H1 (cell line): ENCODE data around the gene PET100. TPM values are rescaled to one million over a fixed set of nuclear protein-coding genes. Genes with fewer than 3 reads are reported as not detected.

Experiments used
- CTCF ChIA-PET: fragments of 300-600 bp; sonication (Branson Sonifier 250); formaldehyde crosslinking; loops from one replicate; lab custom pipeline; 2021; ENCODE audit not compliant: partially characterized antibody; lab: Charles Lee
- POLR2A ChIA-PET: fragments of 300-600 bp; sonication (Branson Sonifier 250); formaldehyde crosslinking; loops from one replicate; lab custom pipeline; 2021; ENCODE audit warnings: inconsistent platforms; ENCODE audit not compliant: partially characterized antibody; lab: Charles Lee
- DNase-seq, 2 experiments: peaks; one replicate each; pipeline versions ENCODE4 v3.0.0 to v3.0.0-alpha.2; 2010 to 2022; ENCODE audit warnings: low spot score in 2 of 2, low read depth in 1 of 2, mixed read lengths in 1 of 2
- FAIRE-seq: peaks from 2 replicates; lab custom pipeline; 2011; peaks lifted over from hg19 to GRCh38; lab: Jason Lieb, UNC
- H2AFZ ChIP-seq: 2 replicates; pipeline ENCODE4 v1.8.1; 2012; ENCODE audit warnings: low read length, inconsistent platforms
- H2AK5ac ChIP-seq: 2 replicates; pipeline ENCODE4 v1.6.1; 2013; ENCODE audit warnings: low read depth, low read length
- H2BK120ac ChIP-seq: replicated peaks from 2 replicates; pipeline ENCODE3; 2013; ENCODE audit warnings: low read depth, low read length, inconsistent platforms
- H2BK12ac ChIP-seq: 2 replicates; pipeline ENCODE4 v1.6.1; 2013; ENCODE audit warnings: low read depth, low read length
- H2BK15ac ChIP-seq: 2 replicates; pipeline ENCODE4 v1.6.1; 2013; ENCODE audit warnings: low read length
- H2BK20ac ChIP-seq: 2 replicates; pipeline ENCODE4 v1.6.1; 2013; ENCODE audit warnings: low read length
- H2BK5ac ChIP-seq: 2 replicates; pipeline ENCODE4 v1.6.1; 2013; ENCODE audit warnings: low read depth, low read length
- H3K14ac ChIP-seq: 2 replicates; pipeline ENCODE4 v1.6.1; 2013; ENCODE audit warnings: inconsistent platforms; ENCODE audit not compliant: insufficient read length
- H3K18ac ChIP-seq: 2 replicates; pipeline ENCODE4 v1.6.1; 2013; ENCODE audit warnings: low read length; ENCODE audit errors: extremely low read depth
- H3K23ac ChIP-seq: 2 replicates; pipeline ENCODE4 v1.6.1; 2013; ENCODE audit warnings: inconsistent platforms; ENCODE audit not compliant: insufficient read length
- H3K23me2 ChIP-seq: 2 replicates; pipeline ENCODE4 v1.6.1; 2013; ENCODE audit warnings: low read depth, low read length
- H3K27ac ChIP-seq: 2 replicates; pipeline ENCODE4 v1.6.1; 2011; ENCODE audit warnings: low read depth, low read length, inconsistent platforms
- H3K27me3 ChIP-seq, 4 experiments: replicated peaks in 1 of 4; 1 replicate in 1 of 4; 2 replicates in 3 of 4; pipeline versions ENCODE4 v1.6.1 to v1.8.1; 2011 to 2013; ENCODE audit warnings: low read length in 3 of 4, mild to moderate bottlenecking in 3 of 4, inconsistent platforms in 2 of 4, mixed read lengths in 2 of 4, moderate library complexity in 1 of 4; ENCODE audit not compliant: control insufficient read depth in 3 of 4, insufficient read depth in 3 of 4; ENCODE audit errors: extremely low read depth in 1 of 4
- H3K36me3 ChIP-seq, 4 experiments: 2 replicates each; pipeline versions ENCODE4 v1.6.1 to v1.8.1; 2011 to 2013; ENCODE audit warnings: mild to moderate bottlenecking in 4 of 4, low read length in 3 of 4, moderate library complexity in 2 of 4, control low read depth in 1 of 4, inconsistent platforms in 1 of 4; ENCODE audit not compliant: insufficient read depth in 4 of 4, control insufficient read depth in 2 of 4
- H3K4ac ChIP-seq: replicated peaks from 2 replicates; pipeline ENCODE3; 2013; ENCODE audit warnings: low read length, low read depth, mixed read lengths, inconsistent platforms; ENCODE audit not compliant: insufficient read length
- H3K4me1 ChIP-seq, 4 experiments: replicated peaks in 1 of 4; 1 replicate in 1 of 4; 2 replicates in 3 of 4; pipeline versions ENCODE4 v1.6.1 to v1.8.1; 2011 to 2013; ENCODE audit warnings: low read length in 3 of 4, inconsistent platforms in 2 of 4, mixed read lengths in 1 of 4; ENCODE audit not compliant: insufficient read depth in 4 of 4, control insufficient read depth in 3 of 4
- H3K4me2 ChIP-seq, 2 experiments: 2 replicates each; pipeline versions ENCODE4 v1.6.1 to v1.8.1; 2011 to 2013; ENCODE audit warnings: low read depth in 2 of 2, low read length in 2 of 2, control low read depth in 1 of 2, inconsistent platforms in 1 of 2, mild to moderate bottlenecking in 1 of 2; ENCODE audit not compliant: insufficient read depth in 1 of 2
- H3K4me3 ChIP-seq, 4 experiments: fragments of 200-600, 300-600 bp in 1 of 4; sonication (generic), shearing (Covaris generic), sonication (Bioruptor Twin) in 1 of 4; 2 replicates each; pipeline versions ENCODE4 v1.5.1 to v1.8.1; 2011 to 2016; ENCODE audit warnings: low read length in 4 of 4, low read depth in 3 of 4, control low read depth in 2 of 4, inconsistent platforms in 2 of 4, mild to moderate bottlenecking in 2 of 4, mixed read lengths in 1 of 4, moderate library complexity in 1 of 4; ENCODE audit not compliant: insufficient read depth in 2 of 4; ENCODE audit errors: extremely low read depth in 1 of 4
- H3K56ac ChIP-seq: replicated peaks from 2 replicates; pipeline ENCODE3; 2013; ENCODE audit warnings: low read depth, mild to moderate bottlenecking, mixed read lengths, low read length, inconsistent platforms; ENCODE audit not compliant: insufficient read length
- H3K79me1 ChIP-seq: 2 replicates; pipeline ENCODE4 v1.6.1; 2013; ENCODE audit warnings: low read depth, low read length, control low read depth
- H3K79me2 ChIP-seq, 2 experiments: 2 replicates each; pipeline versions ENCODE4 v1.6.1 to v1.8.1; 2012 to 2013; ENCODE audit warnings: low read length in 2 of 2, mild to moderate bottlenecking in 2 of 2, inconsistent platforms in 1 of 2; ENCODE audit not compliant: insufficient read depth in 2 of 2, control insufficient read depth in 1 of 2
- H3K9ac ChIP-seq, 4 experiments: replicated peaks in 1 of 4; 1 replicate in 1 of 4; 2 replicates in 3 of 4; pipeline versions ENCODE4 v1.6.1 to v1.8.1; 2011 to 2013; ENCODE audit warnings: low read depth in 3 of 4, low read length in 3 of 4, control low read depth in 2 of 4, mild to moderate bottlenecking in 2 of 4, moderate library complexity in 2 of 4, inconsistent platforms in 1 of 4; ENCODE audit errors: extremely low read depth in 1 of 4
- H3K9me3 ChIP-seq, 2 experiments: 2 replicates each; pipeline versions ENCODE4 v1.6.1 to v1.8.1; 2012 to 2013; ENCODE audit warnings: mild to moderate bottlenecking in 2 of 2, moderate library complexity in 2 of 2, control low read depth in 1 of 2, inconsistent platforms in 1 of 2, low read depth in 1 of 2, low read length in 1 of 2, mixed read lengths in 1 of 2; ENCODE audit not compliant: insufficient read depth in 2 of 2
- H4K20me1 ChIP-seq, 2 experiments: replicated peaks in 1 of 2; 2 replicates each; pipeline versions ENCODE3 to v1.8.1; 2011 to 2013; ENCODE audit warnings: inconsistent platforms in 2 of 2, low read length in 2 of 2, mild to moderate bottlenecking in 1 of 2; ENCODE audit not compliant: insufficient read depth in 2 of 2, control insufficient read depth in 1 of 2
- H4K5ac ChIP-seq: 2 replicates; pipeline ENCODE4 v1.6.1; 2013; ENCODE audit warnings: low read length, low read depth, mixed read lengths, inconsistent platforms; ENCODE audit not compliant: insufficient read length
- H4K8ac ChIP-seq: 2 replicates; pipeline ENCODE4 v1.8.0; 2013; ENCODE audit warnings: mild to moderate bottlenecking, moderate library complexity, low read length, inconsistent platforms; ENCODE audit not compliant: insufficient read depth; ENCODE audit errors: extremely low read depth
- H4K91ac ChIP-seq: replicated peaks from 2 replicates; pipeline ENCODE3; 2013; ENCODE audit warnings: low read length, mixed read lengths, inconsistent platforms; ENCODE audit not compliant: insufficient read length
- ATF2 ChIP-seq: IDR thresholded peaks from 2 replicates; pipeline ENCODE4 v1.6.1; 2012; ENCODE audit warnings: low read length, inconsistent platforms
- CBX8 ChIP-seq: fragments of 300-800, 300-1000 bp; sonication (generic); IDR thresholded peaks from 2 replicates; pipeline ENCODE4 v1.7.1; 2016; ENCODE audit warnings: low read depth, low read length, borderline replicate concordance
- CREB1 ChIP-seq: IDR thresholded peaks from 2 replicates; pipeline ENCODE4 v1.6.1; 2012; ENCODE audit warnings: inconsistent platforms
- CTBP2 ChIP-seq: IDR thresholded peaks from 2 replicates; pipeline ENCODE4 v1.7.0; 2011; ENCODE audit warnings: borderline replicate concordance, mild to moderate bottlenecking, moderate library complexity, mixed read lengths, low read length; ENCODE audit not compliant: insufficient read depth, insufficient read length
- HDAC6 ChIP-seq: IDR thresholded peaks from one replicate; pipeline ENCODE4 v1.7.1; 2012; ENCODE audit warnings: low read depth, mild to moderate bottlenecking, inconsistent platforms, low read length, moderate library complexity
- MAFK ChIP-seq: IDR thresholded peaks from 2 replicates; pipeline ENCODE4 v1.6.1; 2012; ENCODE audit warnings: low read depth, mild to moderate bottlenecking, improper control_type of control experiment, low read length
- SIN3A ChIP-seq, 2 experiments: IDR thresholded peaks in 1 of 2; conservative IDR thresholded peaks in 1 of 2; 2 replicates each; pipeline ENCODE4 v1.6.1; 2011 to 2012; ENCODE audit warnings: low read length in 2 of 2, improper control_type of control experiment in 1 of 2, low read depth in 1 of 2, mild to moderate bottlenecking in 1 of 2
- SUZ12 ChIP-seq: fragments of 200-600 bp; sonication (generic); IDR thresholded peaks from 2 replicates; pipeline ENCODE4 v1.6.1; 2012; ENCODE audit warnings: mild to moderate bottlenecking, inconsistent platforms, low read length, moderate library complexity, mixed read lengths
- TBP ChIP-seq: IDR thresholded peaks from 2 replicates; pipeline ENCODE4 v1.6.1; 2011; ENCODE audit warnings: low read depth, low read length, improper control_type of control experiment
- WGBS, 2 experiments: shearing (Covaris generic) in 1 of 2; methylation state at CpG; one replicate each; pipeline versions ENCODE4 v1.1.6 to v1.1.7; 2013 to 2015; ENCODE audit warnings: low lambda C conversion rate in 2 of 2, mixed read lengths in 2 of 2, inconsistent platforms in 1 of 2, low coverage in 1 of 2, missing lambda C conversion rate in 1 of 2; ENCODE audit not compliant: insufficient replicate concordance in 2 of 2, insufficient coverage in 1 of 2, insufficient read length in 1 of 2; ENCODE audit errors: extremely low coverage in 1 of 2, missing lambda C conversion rate in 1 of 2; 5-methylcytosine and 5-hydroxymethylcytosine counted together
- polyA plus RNA-seq, 7 experiments: library from polyadenylated mRNA; depleted of rRNA in 3 of 7; stranded (reverse) in 5 of 7; unstranded in 2 of 7; fragments of >200 nt in 5 of 7; fragments of 200-250 nt in 2 of 7; gene quantifications; 1 replicate in 5 of 7; 2 replicates in 1 of 7; 4 replicates in 1 of 7; pipeline versions ENCODE4 v1.2.1 to v1.2.3, GENCODE V29; 2011 to 2013; ENCODE audit warnings: missing spikeins in 2 of 7, mixed read lengths in 2 of 7
- total RNA-seq: library from RNA; stranded (reverse); fragmentation: NEBNext Ultra II Directional; extraction: Animal tissue kit (Norgen Biotek cat#: 25700); gene quantifications from 2 replicates; pipeline ENCODE4 v1.2.1, GENCODE V29; 2021
- TF ChIP-seq, protein P1 (sequence below): IDR thresholded peaks from 2 replicates; pipeline ENCODE4 v1.6.1; 2012; ENCODE audit warnings: inconsistent platforms

The PET100 gene
- total and polyA plus RNA-seq, 2 of the 8 experiments (the other 6 are each of a cell fraction or from before 2014, with no cell fraction given) = 80.8 to 105 TPM

- 80 to 100% methylated on average over 1 to 11 of the region's 15 CpGs for WGBS, 2 experiments
- no peak overlapping the region for H3K56ac ChIP-seq
- H2AFZ ChIP-seq = no peak overlapping the region
- H4K5ac ChIP-seq = no peak overlapping the region
- H2BK5ac ChIP-seq = no peak overlapping the region
- peaks cover 0 to 4% (median under 1%) of the 10 kb centered on the region in 4 experiments; a peak in 4 of 7 replicates for H3K4me1 ChIP-seq
- H3K18ac ChIP-seq = no peak overlapping the region
- H3K9ac ChIP-seq = no peak overlapping the region
- no peak overlapping the region for H3K4ac ChIP-seq
- H2BK20ac ChIP-seq = no peak overlapping the region
- no peak for FAIRE-seq
- no peak overlapping the region for H3K27ac ChIP-seq
- CTCF ChIA-PET = interaction anchor here (1.4 to 1.6 kb wide), 2 partner anchors 39 to 79 kb away, joined by 3 to 4 read pairs; partner anchors contain the start of gene TRAPPC5
- no peak overlapping the region for H2BK12ac ChIP-seq
- no peak overlapping the region for H2AK5ac ChIP-seq
- peaks cover 7% of the 10 kb centered on the region for H3K79me1 ChIP-seq
- no peak overlapping the region for H4K91ac ChIP-seq
- no peak overlapping the region for H3K14ac ChIP-seq
- H3K4me2 ChIP-seq = no peak overlapping the region
- H2BK120ac ChIP-seq = no peak overlapping the region
- no peak overlapping the region for H3K4me3 ChIP-seq
- H3K9me3 ChIP-seq = no peaks in the 10 kb centered on the region
- POLR2A ChIA-PET = interaction anchor here (0.7 to 0.9 kb wide), 2 partner anchors 113 to 168 kb away, joined by 3 read pairs; no protein-coding TSS in a partner anchor
- peaks cover 4 to 27% of the 10 kb centered on the region in 2 experiments for H4K20me1 ChIP-seq
- no peaks in the 10 kb centered on the region for H3K27me3 ChIP-seq
- no peak for DNase-seq
- no peak overlapping the region for H3K23ac ChIP-seq
- no peak overlapping the region for H2BK15ac ChIP-seq
- no peak overlapping the region for H4K8ac ChIP-seq
- H3K36me3 ChIP-seq = no peaks in the 10 kb centered on the region
- H3K79me2 ChIP-seq = peaks cover 0 to 21% of the 10 kb centered on the region in 2 experiments; a peak in 2 of 4 replicates
- peaks cover 11% of the 10 kb centered on the region; the same call in 1 of the 2 replicates for H3K23me2 ChIP-seq
- TF ChIP-seq, protein P1, sequence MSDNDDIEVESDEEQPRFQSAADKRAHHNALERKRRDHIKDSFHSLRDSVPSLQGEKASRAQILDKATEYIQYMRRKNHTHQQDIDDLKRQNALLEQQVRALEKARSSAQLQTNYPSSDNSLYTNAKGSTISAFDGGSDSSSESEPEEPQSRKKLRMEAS = no peak
- no peak for TF ChIP-seq TBP
- no peak for TF ChIP-seq CTBP2
- TF ChIP-seq ATF2 = no peak
- TF ChIP-seq HDAC6 = no peak
- TF ChIP-seq CREB1 = no peak
- TF ChIP-seq CBX8 = no peak
- no peak for TF ChIP-seq SIN3A (conservative IDR thresholded peaks at IDR 0.05 in 1 of 2, IDR thresholded peaks at IDR 0.05 in 1 of 2; ENCODE audit: low read depth in 1 of 2, low read length in 2 of 2)
- TF ChIP-seq MAFK = no peak
- TF ChIP-seq SUZ12 = no peak
These were observed 27.2 kb upstream of the PET100 start for GRCh38 chr19:7602240-7602934.
